ENCODE data around the gene DSTN. TPM values are rescaled to one million over a fixed set of nuclear protein-coding genes. Genes with fewer than 3 reads are reported as not detected.
A peak's percentile ranks its signal among the peaks of the same experiment; 100 is the strongest.

Gene DSTN
- total RNA-seq, 2 donors from 2014 or later: 42.9 to 45.8 TPM

DNA sequence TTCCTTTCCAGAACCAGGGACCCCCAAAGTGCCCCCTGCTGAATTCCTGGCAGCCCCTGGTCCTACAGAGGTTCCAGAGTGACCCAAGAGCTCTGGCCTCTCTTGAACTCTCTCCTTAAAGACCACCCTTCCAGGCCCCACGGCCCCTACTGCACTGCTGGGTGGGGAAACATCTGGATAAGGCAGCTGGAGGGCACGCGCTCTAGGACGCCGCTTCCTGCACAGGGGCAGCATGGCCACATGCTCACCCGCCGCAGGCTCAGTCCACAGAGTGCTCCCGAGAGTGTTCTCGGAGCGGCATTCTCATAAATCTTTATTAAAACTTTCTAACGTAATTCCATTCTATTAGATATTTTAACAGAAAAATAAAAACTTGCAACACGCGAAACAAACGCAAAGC is 75.1 kb downstream of the DSTN start:
- Mint-ChIP-seq H3K27me3 (no peaks in the 10 kb centered on the region), H3K27ac (peak overlapping the region; percentile 33), H3K36me3 (ENCODE audit: low read depth) (no peaks in the 10 kb centered on the region), H3K9me3 (no peaks in the 10 kb centered on the region), H3K4me1 (no peaks in the 10 kb centered on the region), H3K4me3 (no peak overlapping the region)
- ATAC-seq (replicated peaks): no peak

DNA sequence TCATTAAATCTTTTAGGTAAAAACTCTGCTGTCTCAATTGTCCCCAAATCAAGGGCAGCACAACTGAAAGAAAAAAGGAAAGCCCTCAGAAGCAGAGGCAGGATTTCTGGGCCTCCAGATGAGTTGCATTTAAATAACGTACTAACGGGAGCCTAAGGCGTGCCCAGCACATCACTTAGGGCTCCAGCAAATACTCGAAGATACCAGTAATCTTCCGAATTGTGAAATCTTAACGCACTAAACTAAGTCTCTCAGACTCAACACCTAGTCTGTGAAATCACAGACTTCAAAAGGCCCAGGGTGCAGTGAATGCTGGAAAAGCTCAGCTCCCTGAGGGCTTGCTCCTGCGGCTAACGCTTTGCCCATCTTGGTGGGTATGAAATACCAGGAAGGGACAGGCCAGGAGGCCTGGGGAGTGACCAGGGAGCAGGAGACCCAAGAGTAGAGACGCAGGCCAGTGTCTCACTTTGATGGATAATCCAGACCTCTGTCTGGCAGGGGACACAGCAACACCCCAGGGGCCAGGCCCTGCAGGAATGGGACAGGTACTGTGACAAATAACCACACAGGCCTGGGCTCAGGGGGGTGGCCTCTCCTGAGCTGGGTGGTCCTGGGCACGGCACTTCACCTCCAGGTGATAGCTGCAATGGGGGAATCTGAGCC is 75.8 kb downstream of the DSTN start:
- no peak overlapping the region for H3K4me3 Mint-ChIP-seq
- no peaks in the 10 kb centered on the region for H3K36me3 Mint-ChIP-seq (ENCODE audit: low read depth)

DNA sequence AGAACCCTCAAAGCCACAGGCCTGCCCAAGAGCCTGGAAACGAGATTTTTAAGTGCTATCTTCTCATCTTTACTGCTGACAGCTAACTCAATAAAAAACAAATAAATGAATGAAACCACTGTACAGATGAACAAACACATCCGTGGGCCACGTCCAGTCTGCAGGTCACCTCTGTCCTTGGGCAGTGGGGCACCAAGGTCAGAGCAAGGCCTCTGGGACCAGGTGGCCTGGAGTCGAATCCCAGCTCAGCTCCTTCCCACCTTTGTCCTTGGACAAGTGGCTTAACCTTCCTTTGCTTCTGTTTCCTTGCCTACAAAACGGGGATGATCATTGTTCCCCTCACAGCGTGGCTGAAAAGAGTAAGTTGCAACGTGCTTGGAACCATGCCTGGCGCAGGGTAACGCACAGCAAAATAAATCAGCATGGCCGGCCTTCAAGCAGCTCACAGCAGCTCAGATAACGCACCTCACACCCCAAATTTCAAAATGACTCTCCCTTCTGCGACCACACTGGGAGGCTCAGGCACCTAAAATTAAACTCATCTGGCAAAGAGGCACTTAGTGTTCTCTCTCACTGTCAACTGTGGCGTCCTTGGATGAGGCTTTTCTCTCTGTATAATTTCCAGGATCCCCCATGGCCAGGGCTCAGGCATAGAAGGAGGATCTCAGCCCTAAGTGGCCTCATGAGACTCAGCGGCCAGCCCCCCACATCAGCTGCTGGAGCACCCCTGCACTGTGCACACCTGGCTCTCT is 76.5 kb downstream of the DSTN start:
- no peaks in the 10 kb centered on the region for H3K9me3 Mint-ChIP-seq
- no peaks in the 10 kb centered on the region for H3K4me1 Mint-ChIP-seq
- H3K27me3 Mint-ChIP-seq: no peaks in the 10 kb centered on the region
- H3K36me3 Mint-ChIP-seq (ENCODE audit: low read depth): no peaks in the 10 kb centered on the region
- ATAC-seq (replicated peaks): no peak
- no peak overlapping the region for H3K4me3 Mint-ChIP-seq
- H3K27ac Mint-ChIP-seq: peak overlapping the region; percentile 11

More for the DNA sequence above, 75.8 kb downstream of the DSTN start:
- no peaks in the 10 kb centered on the region for H3K9me3 Mint-ChIP-seq
- no peaks in the 10 kb centered on the region for H3K4me1 Mint-ChIP-seq
- no peak overlapping the region for H3K27ac Mint-ChIP-seq
- ATAC-seq (replicated peaks): no peak
- no peaks in the 10 kb centered on the region for H3K27me3 Mint-ChIP-seq

DNA sequence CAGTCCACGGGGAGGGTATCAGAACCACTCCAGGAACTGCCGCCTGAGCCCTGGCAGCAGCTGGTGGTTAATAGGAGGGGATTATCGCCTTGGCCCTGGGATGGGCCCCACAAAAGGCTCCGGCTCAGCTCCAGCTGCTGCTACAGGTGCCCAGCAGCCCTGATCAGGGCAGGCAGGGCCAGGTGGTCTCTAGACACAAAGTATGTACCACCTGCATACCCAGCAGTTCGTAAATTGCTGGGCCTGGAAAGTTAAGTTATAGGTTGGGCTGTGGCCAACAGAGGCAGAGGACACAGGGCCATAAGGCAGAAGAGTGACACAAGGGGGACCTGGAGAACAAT is 77.1 kb downstream of the DSTN start:
- no peak for ATAC-seq (replicated peaks)
- no peak overlapping the region for H3K4me3 Mint-ChIP-seq
- peak overlapping the region; percentile 11 for H3K27ac Mint-ChIP-seq
- H3K27me3 Mint-ChIP-seq: no peaks in the 10 kb centered on the region
- no peaks in the 10 kb centered on the region for H3K36me3 Mint-ChIP-seq (ENCODE audit: low read depth)
- no peaks in the 10 kb centered on the region for H3K9me3 Mint-ChIP-seq
- H3K4me1 Mint-ChIP-seq: no peaks in the 10 kb centered on the region

DNA sequence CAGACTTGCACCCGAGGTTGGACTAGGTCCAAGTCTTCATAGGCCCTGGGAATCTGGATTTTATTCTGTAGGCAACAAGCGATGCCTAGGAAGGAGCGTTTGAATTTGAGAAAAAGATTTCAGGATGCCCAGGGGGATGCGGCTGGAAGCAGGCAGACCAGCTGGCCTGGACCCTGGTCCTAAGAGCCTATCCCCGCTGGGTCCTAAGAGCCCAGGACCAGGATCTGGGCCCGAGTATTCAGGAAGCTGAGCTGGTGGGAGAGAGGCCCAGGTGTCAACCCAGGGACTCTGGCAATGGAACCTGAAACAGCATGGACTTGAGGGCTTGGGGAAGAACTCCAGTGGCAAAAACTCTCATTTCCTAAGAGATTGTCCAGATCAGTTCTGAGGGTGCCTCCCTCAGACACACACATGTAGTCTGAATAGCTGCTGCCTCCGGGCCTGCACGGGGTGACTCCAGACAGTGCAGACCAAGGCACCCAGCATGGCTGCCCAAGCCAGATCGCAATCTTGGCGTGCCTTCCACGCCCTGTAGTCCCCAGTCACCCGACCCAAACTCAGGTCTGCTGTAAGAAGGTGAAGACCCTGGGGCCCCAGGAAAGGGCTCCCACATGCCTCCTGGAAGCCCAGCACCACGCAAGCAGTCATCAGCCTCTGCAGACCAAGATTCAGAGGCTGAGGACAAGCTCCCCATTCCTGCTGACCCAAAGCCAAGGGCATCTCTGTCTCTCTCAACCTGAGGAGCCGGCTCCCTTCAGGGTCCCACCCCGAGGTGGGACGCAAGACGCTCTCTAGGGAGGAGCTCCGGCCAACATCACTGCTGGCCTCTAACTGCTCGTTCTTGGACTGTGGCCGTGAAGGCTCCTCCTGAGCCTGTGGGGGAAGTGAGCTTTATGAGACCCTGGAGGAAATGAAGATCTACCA is 77.8 kb downstream of the DSTN start:
- Mint-ChIP-seq H3K36me3 (ENCODE audit: low read depth) (no peaks in the 10 kb centered on the region), H3K4me3 (no peak overlapping the region), H3K4me1 (no peaks in the 10 kb centered on the region), H3K27ac (no peak overlapping the region), H3K27me3 (no peaks in the 10 kb centered on the region), H3K9me3 (no peaks in the 10 kb centered on the region)
- no peak for ATAC-seq (replicated peaks)

DNA sequence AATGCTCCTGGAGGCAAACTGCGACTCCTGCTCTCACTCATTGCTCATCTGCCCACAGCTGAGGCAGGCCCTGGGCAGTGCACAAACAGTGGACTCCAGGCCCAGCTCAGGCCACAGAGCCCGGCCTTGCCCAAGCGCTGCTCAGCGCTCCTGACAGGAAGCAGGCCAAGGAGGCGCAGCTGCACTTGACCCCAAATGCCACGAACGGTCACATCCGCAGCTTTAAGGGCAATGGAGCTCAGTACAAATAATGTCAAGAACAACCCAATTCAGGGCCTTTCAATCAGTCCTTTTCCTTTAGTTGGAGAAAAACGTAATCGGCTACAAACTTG is 78.4 kb downstream of the DSTN start:
- H3K4me1 Mint-ChIP-seq: no peaks in the 10 kb centered on the region
- H3K27ac Mint-ChIP-seq: no peak overlapping the region
- no peak for ATAC-seq (replicated peaks)
- no peak overlapping the region for H3K4me3 Mint-ChIP-seq
- no peaks in the 10 kb centered on the region for H3K36me3 Mint-ChIP-seq (ENCODE audit: low read depth)
- H3K27me3 Mint-ChIP-seq: no peaks in the 10 kb centered on the region
- H3K9me3 Mint-ChIP-seq: no peaks in the 10 kb centered on the region

DNA sequence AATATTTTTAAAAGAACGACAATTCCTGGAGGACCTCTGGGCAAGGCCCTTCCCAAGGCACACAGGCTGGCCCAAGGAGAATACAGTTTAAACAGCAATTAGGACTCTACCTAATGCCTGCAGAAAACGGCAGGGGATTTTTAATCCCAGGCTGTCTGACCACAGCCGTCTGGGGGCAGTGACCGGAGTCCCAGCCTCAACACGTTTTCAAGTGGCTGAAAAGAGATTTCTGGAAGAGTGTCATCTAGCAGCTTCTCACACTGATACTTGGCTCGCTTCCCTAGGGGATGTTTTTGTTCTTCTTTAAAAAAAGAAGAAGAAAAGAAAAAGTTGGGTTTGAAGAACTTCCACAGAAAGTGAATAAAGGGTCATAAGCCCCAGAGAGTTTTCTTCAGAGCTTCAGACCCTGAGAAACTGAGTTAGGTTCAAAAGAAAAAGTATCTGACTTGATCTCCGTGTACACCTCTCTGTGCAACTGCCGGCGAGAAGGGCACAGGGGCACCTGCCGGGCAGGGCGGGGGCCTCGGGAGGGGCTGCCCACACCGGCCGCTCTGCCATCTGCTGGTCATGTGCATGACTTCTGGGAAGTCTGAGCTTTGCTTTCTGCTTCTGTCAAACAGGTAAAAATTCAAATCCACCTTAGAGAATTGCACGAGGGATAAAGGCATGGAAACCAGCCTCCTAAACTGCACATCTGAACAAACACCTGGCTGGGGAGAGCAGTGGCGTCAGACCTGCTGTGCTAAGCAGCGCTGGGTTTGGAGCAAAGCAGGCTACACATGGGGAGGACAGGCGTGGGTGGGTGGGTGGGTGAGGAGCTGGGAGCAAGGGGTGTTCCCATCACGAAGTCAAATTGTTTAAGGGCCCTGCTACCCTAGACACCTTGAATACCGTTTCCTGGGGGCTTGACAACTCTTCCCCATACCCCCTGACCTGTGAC is 79.2 kb downstream of the DSTN start:
- Mint-ChIP-seq H3K27me3 (no peaks in the 10 kb centered on the region), H3K4me1 (no peaks in the 10 kb centered on the region)

DNA sequence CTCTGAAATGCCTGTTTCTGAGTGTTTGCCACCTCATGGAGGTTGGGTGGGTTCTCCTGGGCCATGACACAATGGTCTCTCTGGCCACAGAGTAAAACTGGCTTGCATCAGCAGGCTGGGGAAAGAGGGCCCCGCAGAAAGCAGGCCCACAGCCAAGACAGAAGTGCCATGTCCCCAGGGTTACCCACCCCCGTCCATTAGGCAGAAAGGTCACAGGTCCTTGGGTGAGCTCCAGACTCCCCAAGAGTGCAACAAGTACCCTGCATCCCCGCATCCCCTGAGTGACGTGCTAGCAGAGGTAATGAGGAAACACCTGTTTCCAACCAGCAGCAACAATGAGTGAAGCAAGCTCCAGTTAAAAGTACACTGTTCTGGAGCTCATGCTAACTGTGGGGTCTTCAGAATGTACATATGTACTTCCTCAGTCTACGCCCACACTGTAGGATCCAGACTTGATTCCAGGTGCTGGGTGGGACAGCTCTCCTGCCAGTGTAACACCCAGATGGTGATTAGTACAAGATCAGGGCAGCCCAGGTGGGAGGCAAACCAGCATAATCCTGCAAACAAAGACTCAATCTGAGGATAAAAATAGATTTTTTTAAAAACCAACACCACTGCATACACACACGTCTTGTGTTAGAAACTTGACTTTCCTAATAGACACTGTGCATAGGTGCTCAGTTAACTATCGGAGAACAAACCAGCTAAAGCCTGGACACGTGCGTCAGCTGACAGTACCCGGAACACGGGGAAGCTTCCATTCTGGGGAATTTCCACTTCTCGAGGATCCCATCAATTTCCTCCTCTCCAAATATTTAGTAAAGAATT is 80.6 kb downstream of the DSTN start:
- H3K27me3 Mint-ChIP-seq: no peaks in the 10 kb centered on the region
- H3K4me1 Mint-ChIP-seq: no peaks in the 10 kb centered on the region
- no peak overlapping the region for H3K27ac Mint-ChIP-seq
- H3K9me3 Mint-ChIP-seq: no peaks in the 10 kb centered on the region
- no peak for ATAC-seq (replicated peaks)
- no peak overlapping the region for H3K4me3 Mint-ChIP-seq
- H3K36me3 Mint-ChIP-seq (ENCODE audit: low read depth): no peaks in the 10 kb centered on the region

More for the DNA sequence above, 79.2 kb downstream of the DSTN start:
- no peak for ATAC-seq (replicated peaks)
- H3K27ac Mint-ChIP-seq: no peak overlapping the region
- H3K9me3 Mint-ChIP-seq: no peaks in the 10 kb centered on the region
- no peak overlapping the region for H3K4me3 Mint-ChIP-seq
- no peaks in the 10 kb centered on the region for H3K36me3 Mint-ChIP-seq (ENCODE audit: low read depth)

DNA sequence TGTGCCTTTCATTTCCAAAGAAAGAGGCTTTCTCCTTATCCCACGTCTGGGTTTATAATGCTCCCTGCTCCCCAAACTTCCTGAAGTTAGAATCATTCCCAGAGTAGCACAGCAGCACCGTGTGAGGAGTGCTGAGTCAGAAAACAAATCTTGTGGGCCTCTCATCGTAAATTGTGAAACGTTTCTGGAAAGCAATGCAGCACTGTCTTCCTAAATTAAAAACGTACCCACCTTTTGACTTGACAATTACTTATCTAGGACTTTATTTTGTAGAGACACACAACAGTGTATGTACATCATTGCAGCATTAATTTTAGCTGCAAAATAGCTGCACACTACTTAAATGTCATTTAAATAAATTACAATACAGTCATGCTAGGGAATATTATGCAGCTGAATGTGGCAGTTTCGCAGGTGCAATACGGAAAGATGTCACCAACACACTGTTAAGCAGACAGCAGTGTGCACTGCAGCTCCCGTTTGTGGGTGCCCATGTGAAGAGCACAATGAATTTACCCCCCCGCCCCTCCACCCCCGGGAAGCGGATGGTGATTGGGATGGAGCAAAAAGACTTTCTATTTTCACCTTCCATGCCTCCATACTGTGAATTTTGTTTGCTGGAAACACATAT is 81.4 kb downstream of the DSTN start:
- Mint-ChIP-seq H3K27me3 (no peaks in the 10 kb centered on the region), H3K4me3 (no peak overlapping the region), H3K36me3 (ENCODE audit: low read depth) (peaks cover 3% of the 10 kb centered on the region), H3K27ac (no peak overlapping the region), H3K9me3 (no peaks in the 10 kb centered on the region), H3K4me1 (no peaks in the 10 kb centered on the region)
- ATAC-seq (replicated peaks): no peak

DNA sequence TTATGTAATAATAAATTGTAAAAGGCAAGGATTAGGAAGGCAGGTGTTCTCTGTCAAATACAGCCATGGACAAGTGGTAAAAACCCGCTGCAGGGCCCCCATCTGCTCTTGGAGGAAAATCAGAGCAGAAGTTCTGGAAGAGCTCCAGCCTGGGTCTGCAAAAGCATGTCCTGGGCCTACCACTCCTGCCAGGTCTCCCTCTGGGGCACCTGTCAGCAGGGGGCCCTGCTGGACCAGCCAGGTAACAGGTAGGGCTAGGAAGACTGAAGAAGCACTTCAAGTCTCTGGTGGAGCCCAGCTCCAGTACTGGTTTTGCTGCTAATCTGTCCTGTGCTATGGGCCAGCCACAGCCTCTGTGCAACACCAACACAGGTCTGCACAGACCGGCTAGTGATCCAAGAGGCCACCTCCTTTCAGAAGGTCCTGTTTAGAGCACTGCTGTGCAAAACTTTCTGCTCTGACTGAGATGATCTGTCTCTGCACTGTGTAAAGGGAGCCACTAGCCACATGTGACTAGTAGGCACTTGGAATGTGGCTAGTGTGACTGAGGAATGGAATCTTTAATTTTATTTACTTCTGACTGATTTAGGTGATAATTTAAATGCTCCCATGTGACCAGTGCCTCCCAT is 82.0 kb downstream of the DSTN start:
- Mint-ChIP-seq H3K9me3 (no peaks in the 10 kb centered on the region), H3K36me3 (ENCODE audit: low read depth) (peaks cover 10% of the 10 kb centered on the region), H3K4me1 (no peaks in the 10 kb centered on the region), H3K4me3 (no peak overlapping the region), H3K27me3 (no peaks in the 10 kb centered on the region), H3K27ac (no peak overlapping the region)
- no peak for ATAC-seq (replicated peaks)

DNA sequence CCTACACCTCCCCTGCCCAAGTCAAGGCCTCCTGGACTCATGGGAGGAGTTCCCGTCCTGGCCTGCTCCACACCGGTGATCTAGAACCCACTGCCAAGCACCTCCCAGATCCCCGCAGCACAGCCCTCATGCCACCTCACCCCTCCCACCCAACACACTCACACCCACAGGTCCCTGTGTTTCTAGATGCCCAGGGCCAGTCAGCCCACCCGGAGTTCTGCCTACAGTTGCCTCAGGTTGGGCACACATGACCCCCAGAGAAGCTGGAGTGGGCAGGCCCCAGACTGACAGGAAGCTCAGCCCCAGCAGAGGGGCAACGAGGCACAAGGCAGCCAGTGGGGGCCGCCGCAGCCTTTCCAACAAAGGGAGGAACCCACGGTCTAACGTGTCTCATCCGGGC is 82.5 kb downstream of the DSTN start:
- Mint-ChIP-seq H3K9me3 (no peaks in the 10 kb centered on the region), H3K36me3 (ENCODE audit: low read depth) (peaks cover 15% of the 10 kb centered on the region)

DNA sequence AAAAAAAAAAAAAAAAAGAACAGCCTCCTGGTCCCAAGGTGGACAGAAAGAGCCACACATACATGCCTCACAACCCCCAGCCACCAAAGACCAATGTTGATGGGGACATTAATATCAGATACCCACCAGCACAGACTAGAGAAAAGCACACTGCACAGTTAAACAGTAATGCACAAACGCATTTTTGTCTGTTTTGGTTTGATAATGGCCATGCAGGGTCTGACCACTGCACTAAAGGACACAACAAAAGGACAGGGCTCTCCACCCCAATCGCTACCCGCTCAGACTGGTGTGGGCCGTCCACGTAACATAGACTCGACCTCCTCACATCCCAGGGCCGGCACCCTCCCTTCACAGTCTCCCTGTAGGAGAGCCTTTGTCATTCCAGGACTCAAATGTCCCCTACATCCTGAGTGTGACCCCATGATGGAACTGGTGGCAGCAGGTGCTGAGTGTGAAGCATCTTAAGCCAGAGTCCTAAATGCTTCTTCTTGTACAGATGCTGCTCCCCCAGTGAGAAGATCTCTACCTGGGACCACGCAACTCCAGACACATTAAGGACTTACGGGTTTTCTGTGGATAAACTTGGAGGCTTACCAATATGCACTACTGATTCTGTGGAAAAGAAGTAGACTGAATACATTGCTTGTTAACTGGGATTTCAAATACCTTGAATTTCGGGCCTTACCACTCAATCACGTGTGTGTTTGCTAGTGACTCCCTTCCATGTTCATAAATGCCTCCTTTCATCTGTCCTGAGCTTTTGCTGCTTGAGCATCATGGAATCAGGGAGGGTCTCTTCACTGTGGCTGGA is 84.2 kb downstream of the DSTN start:
- Mint-ChIP-seq H3K9me3 (no peaks in the 10 kb centered on the region), H3K4me1 (no peaks in the 10 kb centered on the region), H3K4me3 (no peak overlapping the region), H3K36me3 (ENCODE audit: low read depth) (peaks cover 23% of the 10 kb centered on the region), H3K27ac (no peak overlapping the region), H3K27me3 (no peaks in the 10 kb centered on the region)
- no peak for ATAC-seq (replicated peaks)

More for the DNA sequence above, 82.5 kb downstream of the DSTN start:
- no peak for ATAC-seq (replicated peaks)
- no peak overlapping the region for H3K4me3 Mint-ChIP-seq
- H3K27ac Mint-ChIP-seq: no peak overlapping the region
- H3K27me3 Mint-ChIP-seq: no peaks in the 10 kb centered on the region
- no peaks in the 10 kb centered on the region for H3K4me1 Mint-ChIP-seq

All from activated T-helper 17 cell treated with anti-CD3 and anti-CD28 coated beads, Interleukin-2, amount 50 U/mL, for 72 hours (primary cell).